ENCODE measurements around the gene MMP14. TPM values are rescaled to one million over a fixed set of nuclear protein-coding genes. Genes with fewer than 3 reads are reported as not detected.
"Not testable (repeated sequence)": the region's sequence is repeated elsewhere in the genome, so short reads cannot be mapped to it uniquely, and the experiment has no call there.

The MMP14 gene
- total RNA-seq, 5 donors from 2014 or later (not counting 1 experiment from before 2014, with no cell fraction given), result 1.9 to 3.7 (median 2.3) TPM

DNA sequence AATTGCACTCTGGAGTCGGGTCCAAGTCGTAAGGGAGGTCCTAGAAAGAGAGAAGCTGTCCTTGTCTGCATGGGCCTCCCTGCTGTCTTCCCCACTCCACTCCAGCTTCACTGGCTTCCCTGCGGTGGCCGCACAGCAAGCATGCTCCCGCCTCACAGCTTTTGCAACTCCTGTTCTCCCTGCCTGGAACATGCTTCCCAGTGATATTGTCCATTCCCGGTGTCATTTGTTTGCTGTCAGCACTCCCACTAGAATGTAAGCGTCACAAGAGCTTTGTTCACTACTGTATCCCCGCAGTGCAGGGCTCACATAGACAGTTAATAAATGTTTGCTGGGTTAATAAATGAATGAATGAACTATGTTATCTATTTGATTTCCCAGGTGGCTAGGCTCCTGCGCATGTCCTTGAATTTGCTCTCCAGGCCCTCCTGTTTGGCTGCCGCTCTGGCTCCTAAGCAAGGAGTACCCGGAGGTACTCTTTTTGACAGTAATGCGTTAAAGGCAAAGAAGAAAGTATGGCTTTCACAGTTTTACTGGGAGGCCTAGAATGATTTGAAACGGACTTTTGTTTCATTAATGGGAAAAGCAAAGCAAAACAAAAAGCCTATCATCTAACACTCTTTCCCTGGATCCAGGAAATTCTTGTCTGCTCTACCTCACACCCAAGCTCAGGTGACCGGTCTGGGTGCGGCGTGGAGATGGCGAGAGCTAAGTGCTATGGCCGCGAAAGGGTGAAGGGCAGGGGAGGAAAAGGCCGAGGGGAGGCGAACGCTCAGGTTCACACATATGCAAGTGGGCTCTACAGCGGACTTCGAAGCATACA lies 15.0 kb upstream of the MMP14 start:
- Mint-ChIP-seq H3K36me3 (no peaks in the 10 kb centered on the region), H3K4me1 (peaks cover 15 to 22% (median 17%) of the 10 kb centered on the region in 3 donors), H3K4me3 (no peak overlapping the region), H3K27me3 (peaks cover 6 to 13% of the 10 kb centered on the region in 2 donors), H3K9me3 (no peaks in the 10 kb centered on the region), H3K27ac (peak overlapping the region in 1 of 2 donors; percentile 23)
- peaks cover 0 to 50% of the 10 kb centered on the region in 2 experiments for H3K27me3 ChIP-seq (replicated peaks in 1 of 2; ENCODE audit: control insufficient read depth in 2 of 2, extremely low read depth in 1 of 2, insufficient read depth in 2 of 2, low read length in 1 of 2)
- no peaks in the 10 kb centered on the region for H3K36me3 ChIP-seq (ENCODE audit: control insufficient read depth in 2 of 2, extremely low read depth in 1 of 2, insufficient read depth in 1 of 2, low read length in 1 of 2)
- ATAC-seq (replicated peaks in 1 of 4) (no peak), DNase-seq (no peak)
- ChIA-PET POLR2A (no interaction called here), CTCF (interaction anchor here (0.6 to 3.4 kb wide), 4 partner anchors 31 to 311 kb away, joined by 3 to 46 read pairs (median 16); no protein-coding TSS in a partner anchor)
- peaks cover 7 to 21% of the 10 kb centered on the region in 2 experiments for H3K4me1 ChIP-seq (ENCODE audit: control insufficient read depth in 1 of 2, extremely low read depth in 1 of 2, insufficient read depth in 2 of 2, low read length in 2 of 2)
- 89% methylated on average over 12 of the region's 24 CpGs for WGBS (ENCODE audit: insufficient coverage)
- no peaks in the 10 kb centered on the region for H3K9me3 ChIP-seq
- no peak overlapping the region for H3K4me3 ChIP-seq (ENCODE audit: control insufficient read depth in 1 of 2, extremely low read depth in 1 of 2, low read length in 1 of 2)
- no peak overlapping the region for H3K27ac ChIP-seq (ENCODE audit: low read length)

GRCh38 chr14:22822016-22822570 lies 14.3 kb upstream of the MMP14 start:
- CTCF ChIA-PET, result interaction anchor here (0.6 to 3.4 kb wide), 20 partner anchors 28 to 973 kb away, joined by 3 to 46 read pairs (median 6); no protein-coding TSS in a partner anchor
- H3K27ac ChIP-seq (ENCODE audit: low read length), result no peak overlapping the region
- ATAC-seq (replicated peaks in 1 of 4), result no peak
- POLR2A ChIA-PET, result no interaction called here
- WGBS (ENCODE audit: insufficient coverage), result 64% methylated on average over 12 of the region's 32 CpGs
- no peaks in the 10 kb centered on the region for H3K36me3 ChIP-seq (ENCODE audit: control insufficient read depth in 2 of 2, extremely low read depth in 1 of 2, insufficient read depth in 1 of 2, low read length in 1 of 2)
- peaks cover 0 to 55% of the 10 kb centered on the region in 2 experiments for H3K27me3 ChIP-seq (replicated peaks in 1 of 2; ENCODE audit: control insufficient read depth in 2 of 2, extremely low read depth in 1 of 2, insufficient read depth in 2 of 2, low read length in 1 of 2)
- no peak for DNase-seq
- H3K9me3 ChIP-seq, result no peaks in the 10 kb centered on the region
- Mint-ChIP-seq H3K27ac (no peak overlapping the region), H3K4me1 (peaks cover 15 to 22% (median 17%) of the 10 kb centered on the region in 3 donors), H3K36me3 (no peaks in the 10 kb centered on the region), H3K27me3 (peaks cover 6 to 13% of the 10 kb centered on the region in 2 donors), H3K4me3 (peak overlapping the region in 2 of 3 donors; percentile 21 to 50), H3K9me3 (no peaks in the 10 kb centered on the region)
- H3K4me3 ChIP-seq (ENCODE audit: control insufficient read depth in 1 of 2, extremely low read depth in 1 of 2, low read length in 1 of 2), result peak overlapping the region in 1 of 2 donors; percentile 24
- H3K4me1 ChIP-seq (ENCODE audit: control insufficient read depth in 1 of 2, extremely low read depth in 1 of 2, insufficient read depth in 2 of 2, low read length in 2 of 2), result peaks cover 7 to 21% of the 10 kb centered on the region in 2 experiments

GRCh38 chr14:22822571-22823098 lies 13.8 kb upstream of the MMP14 start:
- Mint-ChIP-seq H3K4me3 (peak overlapping the region; percentile 41 to 54 (median 50)), H3K9me3 (no peaks in the 10 kb centered on the region), H3K27ac (no peak overlapping the region), H3K4me1 (peaks cover 15 to 22% (median 17%) of the 10 kb centered on the region in 3 donors), H3K36me3 (no peaks in the 10 kb centered on the region), H3K27me3 (peaks cover 6 to 13% of the 10 kb centered on the region in 2 donors)
- ATAC-seq (replicated peaks in 1 of 4) (peak; percentile 89 to 93 (median 91)), DNase-seq (peak in 34 of 35 experiments; percentile 29 to 83 (median 59))
- H3K4me3 ChIP-seq (ENCODE audit: control insufficient read depth in 1 of 2, extremely low read depth in 1 of 2, low read length in 1 of 2), result peak overlapping the region; percentile 24 to 25
- 1% methylated on average over 22 of the region's 34 CpGs for WGBS (ENCODE audit: insufficient coverage)
- POLR2A ChIA-PET, result interaction anchor here in 1 of 2 donors (0.9 kb wide), 1 partner anchor 134 kb away, joined by 4 read pairs; the partner anchor contains the start of gene HAUS4
- H3K27ac ChIP-seq (ENCODE audit: low read length), result no peak overlapping the region
- no peaks in the 10 kb centered on the region for H3K36me3 ChIP-seq (ENCODE audit: control insufficient read depth in 2 of 2, extremely low read depth in 1 of 2, insufficient read depth in 1 of 2, low read length in 1 of 2)
- peaks cover 7 to 21% of the 10 kb centered on the region in 2 experiments for H3K4me1 ChIP-seq (ENCODE audit: control insufficient read depth in 1 of 2, extremely low read depth in 1 of 2, insufficient read depth in 2 of 2, low read length in 2 of 2)
- peaks cover 0 to 55% of the 10 kb centered on the region in 2 experiments for H3K27me3 ChIP-seq (replicated peaks in 1 of 2; ENCODE audit: control insufficient read depth in 2 of 2, extremely low read depth in 1 of 2, insufficient read depth in 2 of 2, low read length in 1 of 2)
- CTCF ChIA-PET, result interaction anchor here (0.6 to 3.4 kb wide), 26 partner anchors 17 to 974 kb away, joined by 3 to 46 read pairs (median 6); partner anchors contain the start of gene OXA1L (in 1 of the 2)
- no peaks in the 10 kb centered on the region for H3K9me3 ChIP-seq

DNA sequence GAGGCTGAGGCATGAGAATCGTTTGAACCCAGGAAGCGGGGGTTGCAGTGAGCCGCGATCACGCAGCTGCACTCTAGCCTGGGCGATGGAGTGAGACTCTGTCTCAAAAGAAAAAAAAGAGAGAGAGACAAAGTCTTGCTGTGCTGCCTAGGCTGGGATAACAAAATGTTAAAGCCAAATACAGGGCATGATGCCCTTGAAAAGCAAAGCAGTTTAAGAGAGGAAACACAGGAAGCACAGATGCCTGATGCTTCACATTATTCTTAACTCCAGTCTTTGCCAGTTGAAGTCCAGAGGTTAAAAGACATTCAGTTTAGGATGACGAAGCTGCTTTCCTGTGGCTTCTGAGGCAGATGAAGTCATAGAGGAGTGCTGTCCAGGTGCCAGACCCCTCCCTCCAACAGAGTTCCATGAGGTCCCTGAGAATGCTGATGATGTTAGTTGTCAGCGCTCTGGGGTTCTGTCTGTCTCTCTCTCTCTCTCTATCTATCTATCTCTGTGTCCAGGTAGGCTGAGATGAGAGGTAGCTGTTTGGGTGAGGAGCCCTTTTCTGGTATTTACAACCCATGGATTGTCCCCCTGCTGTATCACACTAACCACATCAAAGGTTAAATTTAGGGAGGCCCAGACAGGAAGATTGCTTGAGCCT lies 11.6 kb upstream of the MMP14 start:
- Mint-ChIP-seq H3K27ac (no peak overlapping the region), H3K36me3 (no peaks in the 10 kb centered on the region), H3K4me1 (peaks cover 23 to 28% (median 23%) of the 10 kb centered on the region in 3 donors), H3K27me3 (peaks cover 6 to 8% of the 10 kb centered on the region in 2 donors), H3K9me3 (peaks cover 0 to 3% (median 0%) of the 10 kb centered on the region in 3 donors), H3K4me3 (peak overlapping the region in 1 of 3 donors; percentile 23)
- Histone ChIP-seq H3K27ac (ENCODE audit: low read length) (no peak overlapping the region), H3K36me3 (ENCODE audit: control insufficient read depth in 2 of 2, extremely low read depth in 1 of 2, insufficient read depth in 1 of 2, low read length in 1 of 2) (no peaks in the 10 kb centered on the region), H3K27me3 (replicated peaks in 1 of 2; ENCODE audit: control insufficient read depth in 2 of 2, extremely low read depth in 1 of 2, insufficient read depth in 2 of 2, low read length in 1 of 2) (peaks cover 0 to 49% of the 10 kb centered on the region in 2 experiments), H3K9me3 (no peaks in the 10 kb centered on the region), H3K4me3 (ENCODE audit: control insufficient read depth in 1 of 2, extremely low read depth in 1 of 2, low read length in 1 of 2) (no peak overlapping the region), H3K4me1 (ENCODE audit: control insufficient read depth in 1 of 2, extremely low read depth in 1 of 2, insufficient read depth in 2 of 2, low read length in 2 of 2) (peaks cover 7 to 27% of the 10 kb centered on the region in 2 experiments)
- CTCF ChIA-PET, result interaction anchor here (0.5 to 3.4 kb wide), 7 partner anchors 24 to 77 kb away, joined by 3 to 46 read pairs (median 6); no protein-coding TSS in a partner anchor
- POLR2A ChIA-PET, result interaction anchor here (0.6 to 1.0 kb wide), 3 partner anchors 8 to 158 kb away, joined by 3 to 10 read pairs (median 5); no protein-coding TSS in a partner anchor
- 15% methylated on average over 6 of the region's 8 CpGs for WGBS (ENCODE audit: insufficient coverage)
- ATAC-seq (replicated peaks in 1 of 4) (no peak), DNase-seq (no peak)

- H3K9me3 Mint-ChIP-seq; H3K9me3 ChIP-seq; DNase-seq; ATAC-seq (replicated peaks in 1 of 4); H3K27me3 Mint-ChIP-seq; POLR2A ChIA-PET: not testable (repeated sequence)
- CTCF ChIA-PET, result interaction anchor here in 1 of 2 donors (0.6 to 2.0 kb wide), 4 partner anchors 63 to 259 kb away, joined by 3 to 7 read pairs (median 3); partner anchors contain the start of gene OXA1L
- Mint-ChIP-seq H3K27ac (peak overlapping the region; percentile 91 to 97), H3K36me3 (peaks cover 14% of the 10 kb centered on the region), H3K4me3 (peak overlapping the region; percentile 89 to 93 (median 90)), H3K4me1 (peaks cover 32 to 39% (median 36%) of the 10 kb centered on the region in 3 donors)
- WGBS (ENCODE audit: insufficient coverage), result no CpG with 5 or more reads among the region's 12 CpGs
- peak overlapping the region; percentile 85 to 99 for H3K4me3 ChIP-seq (ENCODE audit: control insufficient read depth in 1 of 2, extremely low read depth in 1 of 2, low read length in 1 of 2)
- peaks cover 13 to 29% of the 10 kb centered on the region in 2 experiments for H3K4me1 ChIP-seq (ENCODE audit: control insufficient read depth in 1 of 2, extremely low read depth in 1 of 2, insufficient read depth in 2 of 2, low read length in 2 of 2)
- H3K27me3 ChIP-seq (replicated peaks in 1 of 2; ENCODE audit: control insufficient read depth in 2 of 2, extremely low read depth in 1 of 2, insufficient read depth in 2 of 2, low read length in 1 of 2), result peaks cover 0 to 15% of the 10 kb centered on the region in 2 experiments
- H3K36me3 ChIP-seq (ENCODE audit: control insufficient read depth in 2 of 2, extremely low read depth in 1 of 2, insufficient read depth in 1 of 2, low read length in 1 of 2), result peaks cover 0 to 22% of the 10 kb centered on the region in 2 donors
- peak overlapping the region; percentile 77 for H3K27ac ChIP-seq (ENCODE audit: low read length)
These were observed 7.2 kb upstream of the MMP14 start for GRCh38 chr14:22829076-22829660.
